ENCODE results near the gene SLC35D3.
A peak's percentile ranks its signal among the peaks of the same experiment; 100 is the strongest.
"Not testable (repeated sequence)": the region's sequence is repeated elsewhere in the genome, so short reads cannot be mapped to it uniquely, and the experiment has no call there.

Gene SLC35D3

GRCh38 chr6:136964398-136964797, 42.3 kb downstream of the SLC35D3 start:
- no peak for DNase-seq (ENCODE audit: low read depth in 2 of 2)

GRCh38 chr6:136967876-136968752, 46.0 kb downstream of the SLC35D3 start:
- DNase-seq (ENCODE audit: low read depth in 2 of 2): peak; percentile 14 to 16

- no peak for DNase-seq (ENCODE audit: low read depth in 2 of 2)
These were observed 46.7 kb downstream of the SLC35D3 start for GRCh38 chr6:136968837-136969236.

GRCh38 chr6:136969433-136969832, 47.3 kb downstream of the SLC35D3 start:
- no peak for DNase-seq (ENCODE audit: low read depth in 2 of 2)

GRCh38 chr6:136969930-136970329, 47.8 kb downstream of the SLC35D3 start:
- DNase-seq (ENCODE audit: low read depth in 2 of 2): no peak

GRCh38 chr6:136971609-136972008, 49.5 kb downstream of the SLC35D3 start:
- no peak for DNase-seq (ENCODE audit: low read depth in 2 of 2)

- DNase-seq (ENCODE audit: low read depth in 2 of 2): not testable (repeated sequence)
These were observed 51.7 kb downstream of the SLC35D3 start for GRCh38 chr6:136973781-136974180.
